Adrenal gland (tissue), 5 donors: ENCODE results near the gene SIDT1.

ENCODE experiments used
- CTCF ChIP-seq, 6 experiments: fragments of 450-650 bp in 4 of 6; fragments of 200-600 bp in 2 of 6; sonication (generic) in 1 of 6; IDR thresholded peaks; 1 replicate in 5 of 6; 2 replicates in 1 of 6; pipeline versions ENCODE4 v1.5.1 to v1.8.0; 2016 to 2021; ENCODE audit warnings: antibody characterized with exemption in 6 of 6, mild to moderate bottlenecking in 2 of 6, moderate library complexity in 1 of 6
- POLR2A ChIP-seq, 2 donors: fragments of 450-650 bp; IDR thresholded peaks; one replicate each; pipeline ENCODE4 v1.6.1; 2017; ENCODE audit warnings: antibody characterized with exemption in 2 of 2, mild to moderate bottlenecking in 2 of 2, moderate library complexity in 1 of 2
- donor health status: DM: no; HTN: no; CAD: no.

- TF ChIP-seq CTCF (IDR thresholded peaks at IDR 0.05) (no peak), POLR2A (IDR thresholded peaks at IDR 0.05) (no peak)
These were observed 35.4 kb upstream of the SIDT1 start for GRCh38 chr3:113496924-113497323.
